OCI-LY1 (cell line): Measurements from ENCODE around the gene PWP2.

Experiments used
- H2AFZ ChIP-seq: fragments of 200-600 bp; sonication (generic), shearing (Covaris generic); 2 replicates; pipeline ENCODE4 v1.6.0; 2014; ENCODE audit warnings: antibody characterized with exemption, mild to moderate bottlenecking, low read length
- H3F3A ChIP-seq: fragments of 200-600 bp; sonication (generic), shearing (Covaris generic); 2 replicates; pipeline ENCODE4 v1.6.0; 2014; ENCODE audit warnings: mild to moderate bottlenecking, antibody characterized with exemption, low read length, moderate library complexity; ENCODE audit not compliant: insufficient read depth
- H3K27ac ChIP-seq: fragments of 200-600 bp; sonication (generic); 2 replicates; pipeline ENCODE4 v1.5.1; 2014; ENCODE audit warnings: low read length, mixed run types, mild to moderate bottlenecking, low read depth; ENCODE audit not compliant: poor library complexity, severe bottlenecking
- H3K27me3 ChIP-seq: fragments of 200-600 bp; sonication (generic); 2 replicates; pipeline ENCODE4 v1.6.0; 2014; ENCODE audit warnings: antibody characterized with exemption, mild to moderate bottlenecking, low read length, moderate library complexity; ENCODE audit not compliant: insufficient read depth
- H3K36me3 ChIP-seq: fragments of 200-600 bp; sonication (generic); 2 replicates; pipeline ENCODE4 v1.6.1; 2014; ENCODE audit warnings: mild to moderate bottlenecking, antibody characterized with exemption, low read length, moderate library complexity, mixed read lengths; ENCODE audit not compliant: insufficient read depth
- H3K4me1 ChIP-seq: fragments of 200-600 bp; sonication (generic); 2 replicates; pipeline ENCODE4 v1.5.1; 2014; ENCODE audit warnings: mild to moderate bottlenecking, low read length, moderate library complexity; ENCODE audit not compliant: insufficient read depth, severe bottlenecking
- H3K4me2 ChIP-seq: fragments of 200-600 bp; sonication (generic), shearing (Covaris generic); 2 replicates; pipeline ENCODE4 v1.6.1; 2014; ENCODE audit warnings: low read length
- H3K4me3 ChIP-seq: fragments of 200-600 bp; sonication (generic); 2 replicates; pipeline ENCODE4 v1.5.1; 2014; ENCODE audit warnings: low read length, low read depth, mild to moderate bottlenecking, mixed read lengths; ENCODE audit not compliant: poor library complexity, severe bottlenecking
- H3K79me2 ChIP-seq: fragments of 200-600 bp; shearing (Covaris generic); 2 replicates; pipeline ENCODE4 v1.6.1; 2016; ENCODE audit warnings: mixed run types, low read length, mixed read lengths; ENCODE audit not compliant: insufficient read depth
- H3K9ac ChIP-seq: fragments of 200-600 bp; sonication (generic), shearing (Covaris generic); 2 replicates; pipeline ENCODE4 v1.6.1; 2014; ENCODE audit warnings: mild to moderate bottlenecking, low read length, mixed read lengths
- H3K9me2 ChIP-seq: fragments of 200-600 bp; sonication (generic), shearing (Covaris generic); 2 replicates; pipeline ENCODE4 v1.6.1; 2014; ENCODE audit warnings: low read depth, mild to moderate bottlenecking, low read length, mixed read lengths
- H3K9me3 ChIP-seq: fragments of 200-600 bp; shearing (Covaris generic); 2 replicates; pipeline ENCODE4 v1.6.1; 2014; ENCODE audit warnings: low read length, mixed read lengths
- H4K20me1 ChIP-seq: fragments of 200-600 bp; sonication (generic), shearing (Covaris generic); 2 replicates; pipeline ENCODE4 v1.6.0; 2016; ENCODE audit warnings: mild to moderate bottlenecking, low read length; ENCODE audit not compliant: insufficient read depth
- CTCF ChIP-seq: fragments of 200-600 bp; sonication (generic), shearing (Covaris generic); IDR thresholded peaks from 2 replicates; pipeline ENCODE4 v1.5.1; 2017; ENCODE audit warnings: mild to moderate bottlenecking, antibody characterized with exemption, low read length, moderate library complexity, mixed read lengths
- EZH2 ChIP-seq: fragments of 200-600 bp; sonication (generic), shearing (Covaris generic); IDR thresholded peaks from 2 replicates; pipeline ENCODE4 v1.8.0; 2017; ENCODE audit warnings: borderline replicate concordance, mixed run types, mild to moderate bottlenecking, antibody characterized with exemption, low read length, moderate library complexity, mixed read lengths

PWP2 gene

GRCh38 chr21:44067011-44067839, 40.0 kb upstream of the PWP2 start:
- H4K20me1 ChIP-seq, result no peaks in the 10 kb centered on the region
- no peak overlapping the region for H3K9ac ChIP-seq
- no peak overlapping the region for H3K27ac ChIP-seq

DNA sequence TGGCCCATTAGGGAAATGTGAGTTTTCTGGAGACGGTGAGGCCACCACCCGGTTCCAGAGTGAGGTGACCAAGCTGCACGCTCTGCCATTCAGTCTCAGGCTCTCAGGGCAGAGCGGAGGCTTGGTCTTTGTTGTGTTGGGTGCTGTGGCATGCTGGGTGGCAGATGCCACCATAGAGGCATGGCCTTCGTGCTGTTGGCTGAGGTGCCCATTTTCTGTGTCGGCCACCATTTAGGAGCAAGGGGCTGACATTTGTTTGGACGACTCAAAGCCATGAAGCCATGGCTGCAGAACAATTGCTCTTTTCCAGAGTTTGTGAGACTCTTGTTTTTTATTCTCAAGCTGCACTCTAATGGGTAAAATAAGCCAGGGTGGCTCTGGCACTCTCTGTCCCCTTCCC, 36.8 kb upstream of the PWP2 start:
- no peak overlapping the region for H3K9ac ChIP-seq
- TF ChIP-seq EZH2, result no peak
- TF ChIP-seq CTCF, result no peak
- H3K27me3 ChIP-seq, result no peaks in the 10 kb centered on the region
- no peaks in the 10 kb centered on the region for H3K9me3 ChIP-seq
- no peaks in the 10 kb centered on the region for H3F3A ChIP-seq
- H3K9me2 ChIP-seq, result no peaks in the 10 kb centered on the region
- peaks cover 5% of the 10 kb centered on the region for H3K4me1 ChIP-seq
- no peak overlapping the region for H3K4me3 ChIP-seq
- no peak overlapping the region for H3K27ac ChIP-seq
- no peaks in the 10 kb centered on the region for H3K79me2 ChIP-seq
- no peak overlapping the region for H2AFZ ChIP-seq
- H3K4me2 ChIP-seq, result no peak overlapping the region
- H4K20me1 ChIP-seq, result no peaks in the 10 kb centered on the region
- peaks cover 72% of the 10 kb centered on the region for H3K36me3 ChIP-seq

More at GRCh38 chr21:44067011-44067839, 40.0 kb upstream of the PWP2 start:
- peaks cover 79% of the 10 kb centered on the region for H3K36me3 ChIP-seq
- no peak overlapping the region for H3K4me3 ChIP-seq
- no peak overlapping the region for H3K4me2 ChIP-seq
- no peaks in the 10 kb centered on the region for H3K9me2 ChIP-seq
- no peaks in the 10 kb centered on the region for H3K79me2 ChIP-seq
- peaks cover 11% of the 10 kb centered on the region for H3K4me1 ChIP-seq
- H3K9me3 ChIP-seq, result no peaks in the 10 kb centered on the region
- H2AFZ ChIP-seq, result no peak overlapping the region
- no peaks in the 10 kb centered on the region for H3F3A ChIP-seq
- TF ChIP-seq CTCF (peak; percentile 36; the same call in 1 of the 2 replicates), EZH2 (no peak)
- no peaks in the 10 kb centered on the region for H3K27me3 ChIP-seq

GRCh38 chr21:44071359-44072104, 35.7 kb upstream of the PWP2 start:
- Histone ChIP-seq H3K4me2 (no peak overlapping the region), H3K9ac (no peak overlapping the region), H2AFZ (no peak overlapping the region), H3F3A (no peaks in the 10 kb centered on the region), H3K4me1 (no peaks in the 10 kb centered on the region), H3K36me3 (peaks cover 72% of the 10 kb centered on the region), H3K27ac (no peak overlapping the region), H3K9me2 (no peaks in the 10 kb centered on the region), H3K9me3 (no peaks in the 10 kb centered on the region), H3K79me2 (no peaks in the 10 kb centered on the region), H3K4me3 (no peak overlapping the region), H4K20me1 (no peaks in the 10 kb centered on the region), H3K27me3 (no peaks in the 10 kb centered on the region)
- no peak for TF ChIP-seq EZH2
